ENCODE results near the gene FAM170B.

Gene FAM170B

GRCh38 chr10:49096890-49097445 lies 36.9 kb downstream of the FAM170B start:
- no peak for DNase-seq

GRCh38 chr10:49094646-49095045 lies 39.2 kb downstream of the FAM170B start:
- DNase-seq: no peak

- no peak for DNase-seq
Measured at GRCh38 chr10:49093922-49094321, 39.9 kb downstream of the FAM170B start.

DNA sequence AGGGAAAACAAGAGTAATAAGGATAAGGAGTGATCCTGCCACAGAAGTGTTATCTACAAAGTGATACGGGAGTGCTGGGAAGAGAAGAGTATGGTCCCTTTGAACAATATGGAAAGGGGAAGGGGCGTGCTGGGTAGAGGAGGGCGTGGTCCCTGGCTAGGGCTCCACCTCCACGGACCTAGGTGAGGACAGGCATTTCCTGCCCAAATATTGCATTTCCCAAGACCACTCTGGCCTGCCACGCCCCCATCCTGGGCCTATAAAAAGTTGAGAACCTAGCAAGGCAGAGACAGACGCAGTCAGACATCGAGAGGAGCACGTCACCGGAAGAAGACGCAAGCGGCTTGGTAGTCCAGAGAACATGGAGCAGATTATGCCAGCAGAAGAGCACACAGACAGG lies 41.3 kb downstream of the FAM170B start:
- no peak for DNase-seq

- no peak for DNase-seq
Measured at GRCh38 chr10:49091450-49092210, 42.2 kb downstream of the FAM170B start.

DNA sequence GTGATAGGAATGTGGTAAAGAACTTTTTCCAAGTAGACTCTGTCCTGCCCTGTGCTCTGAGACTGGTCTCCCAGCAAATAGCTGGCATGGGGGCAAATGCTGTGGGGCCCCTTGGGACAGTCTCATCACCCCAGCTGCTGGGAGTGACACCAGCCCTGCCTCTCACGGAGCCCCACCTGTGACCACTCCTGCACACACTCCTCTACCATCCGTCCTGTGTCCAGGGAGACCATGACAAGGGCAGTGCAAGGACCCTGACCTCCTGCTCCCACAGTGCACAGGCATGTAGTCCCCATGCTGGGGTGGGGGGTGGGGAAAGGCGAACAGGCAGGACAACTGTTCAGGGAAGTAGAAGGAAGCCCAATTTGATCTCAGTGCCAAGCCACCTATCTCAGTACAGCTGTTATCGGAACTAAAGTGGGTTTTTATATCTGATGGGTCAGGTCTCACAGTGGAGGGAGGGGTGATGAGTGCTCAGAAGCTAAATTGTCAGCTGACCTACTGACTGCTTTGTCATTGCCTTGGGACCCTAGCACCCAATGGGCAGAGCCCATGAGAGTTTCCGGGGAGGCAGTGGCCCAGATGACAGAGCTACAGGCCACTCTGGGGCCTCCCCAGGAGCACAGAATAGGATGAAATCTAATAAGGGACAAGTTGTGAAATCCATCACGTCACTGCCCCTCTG lies 43.0 kb downstream of the FAM170B start:
- no peak for DNase-seq

DNA sequence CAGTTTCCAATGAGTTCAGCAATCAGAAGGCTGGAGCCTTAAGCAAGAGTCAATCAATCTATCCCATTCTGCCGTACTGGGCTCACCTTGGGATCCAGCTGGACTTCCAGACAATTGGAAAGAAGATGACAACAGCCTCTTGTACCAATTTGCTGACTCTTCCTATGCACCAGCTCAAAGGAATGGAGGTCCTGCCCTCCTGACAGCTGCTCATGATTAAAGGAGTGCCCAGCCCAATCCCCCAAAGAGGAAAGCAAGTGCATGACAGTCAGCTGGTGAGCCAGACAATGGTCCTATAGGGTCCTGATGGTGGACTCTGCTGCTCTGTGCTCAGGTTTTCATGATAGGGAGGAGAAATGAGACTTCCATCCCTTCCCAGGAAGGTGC lies 43.6 kb downstream of the FAM170B start:
- DNase-seq: no peak

DNA sequence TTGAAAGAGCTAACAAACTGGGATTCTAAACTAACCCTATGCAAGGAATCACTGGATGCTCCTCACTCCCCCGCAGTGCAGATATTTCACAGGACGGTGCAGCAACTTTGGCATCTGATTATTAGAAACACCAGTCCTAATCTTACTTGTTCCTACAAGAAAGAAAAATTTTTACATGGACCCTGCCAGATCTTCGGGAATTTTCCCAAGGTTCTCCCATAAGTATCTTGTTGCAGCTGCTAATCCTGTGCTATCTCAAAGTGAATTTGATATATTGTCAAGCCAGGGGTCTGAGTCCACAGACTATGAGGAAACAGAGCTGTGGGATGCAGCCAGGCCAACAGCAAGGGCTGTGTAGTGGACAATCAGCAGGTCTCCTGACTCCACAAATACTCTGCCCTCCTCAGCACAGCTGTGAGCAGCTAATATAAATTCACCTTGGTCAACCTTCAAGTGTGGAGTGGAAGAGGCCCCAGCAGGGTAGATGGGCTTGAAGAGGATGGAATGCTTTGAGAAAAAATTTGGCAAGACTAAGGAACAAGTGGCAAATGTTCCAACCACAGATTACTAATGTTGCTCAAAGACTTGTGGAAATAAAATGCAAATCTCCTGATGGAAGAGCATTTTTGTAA lies 44.1 kb downstream of the FAM170B start:
- DNase-seq: no peak

DNA sequence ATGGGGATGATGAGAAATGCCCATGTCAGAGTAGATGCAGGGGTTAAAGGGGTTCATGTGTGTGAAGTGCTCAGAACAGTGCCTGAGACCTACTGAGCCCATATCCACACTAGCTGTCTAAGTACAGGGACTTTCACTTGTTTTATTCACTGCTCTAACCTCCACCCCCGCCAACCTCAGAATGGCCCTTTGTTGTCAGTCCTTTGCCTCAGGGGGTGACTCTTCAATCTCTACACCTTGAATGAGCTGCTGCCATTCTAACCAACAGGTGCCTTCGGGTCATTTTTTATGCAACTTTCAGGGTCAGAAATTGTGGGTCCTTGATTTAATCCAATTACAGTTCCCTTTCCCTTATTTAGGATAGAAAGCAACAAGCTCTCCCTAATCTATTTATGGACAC lies 44.7 kb downstream of the FAM170B start:
- DNase-seq: no peak

- DNase-seq: no peak
Measured at GRCh38 chr10:49086889-49087288, 46.9 kb downstream of the FAM170B start.

DNA sequence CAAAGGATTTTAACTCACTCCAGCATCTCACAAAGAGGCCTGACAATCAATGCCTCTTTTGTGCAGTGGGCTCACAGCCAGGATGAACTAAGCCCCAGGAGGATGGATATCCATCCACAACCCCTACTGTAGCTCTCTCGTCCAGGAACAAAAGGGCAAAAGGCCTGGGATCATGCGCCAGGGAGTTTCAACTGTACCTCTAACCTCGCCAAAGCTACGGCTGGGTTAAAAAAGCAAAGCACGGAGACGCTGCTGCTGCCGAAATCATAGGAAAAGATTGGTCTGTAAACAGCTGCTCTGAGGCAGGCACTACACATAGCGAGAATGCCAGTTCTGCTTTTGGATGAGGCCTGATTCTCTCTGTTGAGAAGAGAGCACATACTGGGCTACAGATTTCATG lies 50.6 kb downstream of the FAM170B start:
- no peak for DNase-seq

DNA sequence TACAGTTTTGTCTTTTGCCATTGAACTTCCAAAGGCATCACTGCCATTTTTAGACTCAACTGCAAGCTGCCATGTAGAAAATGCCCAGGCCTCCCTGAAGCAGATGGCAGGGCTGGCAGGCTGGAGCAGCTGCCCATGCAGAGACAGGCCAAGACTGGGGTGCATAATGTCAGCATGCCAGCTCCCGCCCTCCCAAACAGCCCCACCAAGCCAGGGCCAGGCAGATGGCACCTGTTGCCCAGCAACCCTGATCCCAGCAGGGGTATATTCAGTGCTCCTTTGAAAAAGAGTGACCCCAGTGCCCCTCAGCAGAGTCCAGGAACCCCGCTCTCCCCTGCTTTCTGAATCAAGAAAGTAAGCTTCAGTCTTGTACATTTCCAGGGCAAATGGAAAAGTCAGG lies 51.1 kb downstream of the FAM170B start:
- DNase-seq: no peak

- no peak for DNase-seq
Measured at GRCh38 chr10:49081547-49082275, 52.1 kb downstream of the FAM170B start.

All from Kasumi-1 (cell line).